Measurements from ENCODE around the gene OR2L5. TPM values are rescaled to one million over a fixed set of nuclear protein-coding genes. Genes with fewer than 3 reads are reported as not detected.

The OR2L5 gene
- total and polyA plus RNA-seq, 2 of the 4 experiments (the other 2 are of a cell fraction), result not detected

GRCh38 chr1:248015803-248016202 lies 2.3 kb downstream of the OR2L5 start:
- no peak overlapping the region for H3K23ac ChIP-seq (ENCODE audit: low read depth, low read length)
- H3K27me3 ChIP-seq (ENCODE audit: control insufficient read depth, insufficient read depth, low read length), result no peaks in the 10 kb centered on the region
- no CpG with 5 or more reads among the region's 1 CpG for WGBS, 2 experiments (ENCODE audit: extremely low coverage in 2 of 2, insufficient read length in 1 of 2)
- in situ Hi-C loops (cut with MboI; ENCODE audit: low sequenced_read_pairs), result no loop called here
- H3K9me3 ChIP-seq (ENCODE audit: control insufficient read depth, insufficient read depth, low read length), result peaks cover 6% of the 10 kb centered on the region
- no peaks in the 10 kb centered on the region for H3K9me1 ChIP-seq (ENCODE audit: insufficient read depth, low read length)
- TF ChIP-seq RAD21 (IDR thresholded peaks at IDR 0.05; ENCODE audit: low read length) (no peak), CEBPB (IDR thresholded peaks at IDR 0.05; ENCODE audit: low read depth, low read length) (no peak), POLR2A (IDR thresholded peaks at IDR 0.05; ENCODE audit: low read depth, low read length) (no peak), ELK1 (IDR thresholded peaks at IDR 0.05; ENCODE audit: borderline replicate concordance, low read depth, low read length) (no peak), MXI1 (IDR thresholded peaks at IDR 0.05; ENCODE audit: borderline replicate concordance, low read depth, low read length) (no peak), FOS (IDR thresholded peaks at IDR 0.05; ENCODE audit: low read depth, low read length) (no peak), BHLHE40 (IDR thresholded peaks at IDR 0.05; ENCODE audit: low read depth, low read length) (no peak), USF2 (IDR thresholded peaks at IDR 0.05; ENCODE audit: low read depth, low read length) (no peak), SMC3 (IDR thresholded peaks at IDR 0.05; ENCODE audit: low read depth, low read length) (no peak), CHD1 (IDR thresholded peaks at IDR 0.05; ENCODE audit: low read depth, low read length) (no peak), MAFK (IDR thresholded peaks at IDR 0.05; ENCODE audit: low read depth, low read length) (no peak), MAZ (IDR thresholded peaks at IDR 0.05; ENCODE audit: borderline replicate concordance, low read depth, low read length) (no peak), NFE2L2 (IDR thresholded peaks at IDR 0.05; ENCODE audit: low read depth, low read length) (no peak), CTCF (conservative IDR thresholded peaks at IDR 0.05; ENCODE audit: low read depth, low read length) (no peak)
- no peak overlapping the region for H4K8ac ChIP-seq (ENCODE audit: low read depth in 2 of 2, low read length in 2 of 2)
- H3K36me3 ChIP-seq (ENCODE audit: control insufficient read depth, insufficient read depth, low read length), result no peaks in the 10 kb centered on the region
- H2BK15ac ChIP-seq (ENCODE audit: low read depth, low read length), result no peak overlapping the region
- no peak overlapping the region for H3K4ac ChIP-seq (ENCODE audit: low read depth, low read length)
- no peak overlapping the region for H2BK20ac ChIP-seq (ENCODE audit: low read depth, low read length)
- no peak overlapping the region for H3K14ac ChIP-seq (replicated peaks; ENCODE audit: low read depth, low read length)
- POLR2A ChIA-PET (ENCODE audit: unreplicated experiment), result no interaction called here
- no peak overlapping the region for H3K18ac ChIP-seq (ENCODE audit: low read depth, low read length)
- no peaks in the 10 kb centered on the region for H4K20me1 ChIP-seq (ENCODE audit: insufficient read depth, low read length)
- CTCF ChIA-PET, result no interaction called here
- no peak overlapping the region for H4K5ac ChIP-seq (ENCODE audit: low read depth, low read length)
- no peak overlapping the region for H3K27ac ChIP-seq (ENCODE audit: insufficient read depth, low read length)
- H3K4me3 ChIP-seq (ENCODE audit: insufficient read depth, low read depth, low read length), result no peak overlapping the region
- no peak overlapping the region for H3K56ac ChIP-seq (ENCODE audit: extremely low read depth, insufficient read depth, low read length)
- no peaks in the 10 kb centered on the region for H3K4me1 ChIP-seq (ENCODE audit: control insufficient read depth, insufficient read depth, low read length)
- H2BK5ac ChIP-seq (ENCODE audit: low read depth, low read length, poor library complexity, severe bottlenecking), result no peak overlapping the region
- no peak overlapping the region for H3K4me2 ChIP-seq (ENCODE audit: low read depth, low read length)
- DNase-seq, result no peak
- H2BK120ac ChIP-seq (ENCODE audit: low read depth, low read length), result no peak overlapping the region
- H3K9ac ChIP-seq (ENCODE audit: low read depth, low read length), result no peak overlapping the region
- no peak overlapping the region for H2AK9ac ChIP-seq (replicated peaks; ENCODE audit: low read depth, low read length, poor library complexity)
- no TSS peak for BruUV-seq (replicated peaks)
- no peak overlapping the region for H2AK5ac ChIP-seq (ENCODE audit: low read depth, low read length)
- no peak overlapping the region for H4K91ac ChIP-seq (ENCODE audit: insufficient read depth, low read depth, low read length)
- intact Hi-C loops (cut with micrococcal nuclease), result no loop called here
- no peak for ATAC-seq (ENCODE audit: low read depth)
- no peak overlapping the region for H2AFZ ChIP-seq (replicated peaks; ENCODE audit: low read length, poor library complexity)
- no peaks in the 10 kb centered on the region for H3K79me1 ChIP-seq (ENCODE audit: low read depth in 1 of 2, low read length in 2 of 2)
- dilution Hi-C loops (cut with HindIII; ENCODE audit: low sequenced_read_pairs, unreplicated experiment), result no loop called here
